Duodenal mucosa (tissue), 2 donors: ENCODE results near the gene BTAF1.
"Not testable (repeated sequence)": the region's sequence is repeated elsewhere in the genome, so short reads cannot be mapped to it uniquely, and the experiment has no call there.

ENCODE experiments used
- H3K27ac ChIP-seq: one replicate; pipeline ENCODE4 v1.7.0; 2013; ENCODE audit warnings: low read depth, low read length
- H3K27me3 ChIP-seq, 2 donors: one replicate each; pipeline ENCODE4 v1.7.0; 2013; ENCODE audit warnings: low read length in 2 of 2, control low read depth in 1 of 2; ENCODE audit not compliant: insufficient read depth in 2 of 2, control insufficient read depth in 1 of 2
- H3K36me3 ChIP-seq, 2 donors: one replicate each; pipeline ENCODE4 v1.7.0; 2013; ENCODE audit warnings: low read length in 2 of 2, control low read depth in 1 of 2; ENCODE audit not compliant: insufficient read depth in 2 of 2, control insufficient read depth in 1 of 2
- H3K4me1 ChIP-seq, 2 donors: one replicate each; pipeline ENCODE4 v1.7.0; 2013; ENCODE audit warnings: low read length in 2 of 2, control low read depth in 1 of 2; ENCODE audit not compliant: insufficient read depth in 2 of 2, control insufficient read depth in 1 of 2
- H3K4me3 ChIP-seq, 2 donors: one replicate each; pipeline ENCODE4 v1.7.0; 2013; ENCODE audit warnings: low read length in 2 of 2, low read depth in 1 of 2
- H3K9ac ChIP-seq, 2 donors: one replicate each; pipeline ENCODE4 v1.7.0; 2013; ENCODE audit warnings: low read length in 2 of 2, low read depth in 1 of 2
- H3K9me3 ChIP-seq, 2 donors: one replicate each; pipeline ENCODE4 v1.7.0; 2013; ENCODE audit warnings: low read length in 2 of 2, control low read depth in 1 of 2; ENCODE audit not compliant: control insufficient read depth in 1 of 2

BTAF1 gene

DNA sequence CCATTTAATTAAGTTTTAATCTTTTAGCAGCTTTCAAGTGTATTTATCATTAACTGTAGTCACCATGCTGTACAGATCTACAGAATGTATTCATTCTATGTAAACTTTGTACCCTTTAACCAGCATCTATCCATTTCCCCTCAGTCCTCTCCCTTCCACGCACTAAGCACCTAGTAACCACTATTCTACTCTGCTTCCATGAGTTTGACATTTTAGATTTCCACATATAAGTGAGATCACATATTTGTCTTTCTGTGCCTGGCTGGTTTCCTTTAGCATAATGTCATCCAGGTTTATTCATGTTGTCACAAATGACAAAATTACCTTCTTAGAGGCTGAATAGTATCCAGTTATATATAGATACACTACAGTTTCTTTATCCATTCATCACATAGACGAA, 79.7 kb downstream of the BTAF1 start:
- H3K4me1 ChIP-seq, result no peaks in the 10 kb centered on the region
- H3K4me3 ChIP-seq, result no peak overlapping the region
- no peak overlapping the region for H3K9ac ChIP-seq
- H3K9me3 ChIP-seq, result no peaks in the 10 kb centered on the region
- peaks cover 7 to 23% of the 10 kb centered on the region in 2 donors for H3K36me3 ChIP-seq
- no peaks in the 10 kb centered on the region for H3K27me3 ChIP-seq
- no peak overlapping the region for H3K27ac ChIP-seq

DNA sequence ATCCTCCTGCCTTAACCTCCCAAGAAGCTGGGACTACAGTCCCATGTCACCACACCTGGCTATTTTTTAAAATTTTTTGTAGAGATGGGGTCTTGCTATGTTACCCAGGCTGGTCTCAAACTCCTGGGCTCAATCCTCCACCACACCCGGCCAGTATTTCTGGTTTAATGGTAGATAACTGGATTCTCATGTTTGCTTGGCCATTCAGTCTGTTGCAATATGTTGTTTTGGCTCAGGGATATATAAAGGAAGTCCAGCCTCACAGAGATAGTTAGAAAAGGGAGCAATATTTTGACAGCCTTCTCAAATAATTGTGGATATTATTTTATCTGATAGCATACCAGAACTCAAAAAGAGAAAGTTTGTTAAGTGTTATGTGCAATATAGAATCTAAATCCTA, 82.4 kb downstream of the BTAF1 start:
- Histone ChIP-seq H3K9ac (no peak overlapping the region), H3K9me3 (no peaks in the 10 kb centered on the region), H3K36me3 (peaks cover 20 to 33% of the 10 kb centered on the region in 2 donors), H3K4me1 (no peaks in the 10 kb centered on the region), H3K4me3 (no peak overlapping the region), H3K27ac (no peak overlapping the region), H3K27me3 (no peaks in the 10 kb centered on the region)

DNA sequence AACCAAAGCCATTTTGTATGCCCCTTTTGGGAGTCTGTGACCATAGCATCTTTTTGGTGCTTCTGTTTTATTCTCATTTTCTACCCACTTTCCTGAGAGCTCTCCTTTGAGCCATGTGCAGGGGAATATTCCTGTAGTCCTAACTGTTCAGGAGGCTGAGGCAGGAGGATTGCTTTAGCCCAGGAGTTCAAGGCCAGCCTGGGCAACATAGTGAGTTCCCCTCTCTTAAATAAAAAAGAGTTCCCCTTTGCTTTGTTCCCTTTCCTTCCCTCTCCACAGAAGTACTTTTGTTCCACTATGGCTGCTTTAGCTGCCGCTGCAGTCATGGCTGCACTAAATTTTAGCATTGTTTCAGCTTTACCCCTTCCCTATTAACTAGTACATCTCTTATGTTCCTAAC, 85.9 kb downstream of the BTAF1 start:
- no peak overlapping the region for H3K4me3 ChIP-seq
- peaks cover 18 to 48% of the 10 kb centered on the region in 2 donors for H3K36me3 ChIP-seq
- no peak overlapping the region for H3K9ac ChIP-seq
- H3K9me3 ChIP-seq, result no peaks in the 10 kb centered on the region
- no peaks in the 10 kb centered on the region for H3K4me1 ChIP-seq
- H3K27ac ChIP-seq, result no peak overlapping the region
- no peaks in the 10 kb centered on the region for H3K27me3 ChIP-seq

DNA sequence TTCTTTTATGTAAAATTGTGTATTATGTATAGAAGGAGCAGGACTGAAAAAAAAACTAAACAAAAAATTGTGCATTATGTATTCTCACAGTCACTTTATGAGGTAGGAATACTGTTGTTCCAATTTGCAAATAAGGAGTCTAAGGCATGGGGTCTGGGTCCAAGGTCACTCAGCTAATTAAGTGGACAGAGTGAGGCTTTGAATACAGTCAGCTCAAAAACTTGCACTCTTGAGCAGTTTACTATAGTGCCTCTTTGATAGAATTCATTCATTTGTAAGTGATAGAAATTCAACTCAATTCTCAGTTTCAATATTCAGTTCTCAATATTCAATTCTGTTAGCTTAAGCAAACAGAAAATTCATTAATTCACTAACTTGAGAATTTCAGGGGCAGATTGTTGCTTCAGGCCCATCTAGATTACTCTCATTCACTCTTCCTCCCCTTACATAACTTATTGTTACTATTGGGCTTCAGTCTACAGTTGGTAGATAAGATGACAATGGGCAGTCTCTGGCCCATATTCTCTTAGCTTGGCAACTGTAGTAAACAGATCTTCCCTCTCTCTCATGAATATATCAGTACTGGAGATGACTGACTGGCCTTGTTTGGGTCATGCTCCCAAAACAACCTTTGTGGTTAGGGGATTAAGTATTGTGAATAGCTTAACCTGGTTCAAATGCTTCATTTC, 86.6 kb downstream of the BTAF1 start:
- no peak overlapping the region for H3K27ac ChIP-seq
- H3K9me3 ChIP-seq, result no peaks in the 10 kb centered on the region
- no peaks in the 10 kb centered on the region for H3K4me1 ChIP-seq
- H3K4me3 ChIP-seq, result no peak overlapping the region
- peaks cover 25 to 53% of the 10 kb centered on the region in 2 donors for H3K36me3 ChIP-seq
- no peak overlapping the region for H3K9ac ChIP-seq
- no peaks in the 10 kb centered on the region for H3K27me3 ChIP-seq

DNA sequence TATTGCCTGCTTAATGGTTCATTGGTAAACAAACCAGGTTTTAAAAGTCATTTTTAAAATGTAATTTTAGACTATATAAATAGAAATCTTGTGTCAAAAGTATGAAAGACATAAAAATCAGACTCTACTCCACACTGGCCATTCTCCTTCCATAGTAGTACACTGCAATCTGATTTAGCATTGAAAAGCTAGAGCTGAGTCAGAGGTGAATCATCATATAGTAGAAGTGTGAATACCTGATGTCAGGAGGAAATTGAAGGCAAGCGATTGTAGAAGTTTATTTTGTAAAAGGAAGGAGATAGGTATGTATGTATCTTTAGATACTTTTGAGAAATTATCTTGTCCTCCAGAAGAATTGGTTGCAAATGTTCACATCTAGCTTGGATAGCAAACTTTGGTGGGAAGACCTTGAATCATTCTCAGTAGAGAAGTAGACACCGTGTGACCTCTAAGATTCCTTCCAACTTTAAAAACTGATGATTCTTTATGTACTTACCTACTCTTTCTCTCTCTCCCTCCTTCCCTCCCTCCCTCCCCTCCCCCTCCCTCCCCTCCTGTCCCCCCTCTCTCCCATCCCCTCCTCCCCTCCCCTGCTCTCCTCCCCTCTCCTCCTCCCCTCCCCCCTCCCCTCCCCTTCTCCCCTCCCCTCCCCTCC, 88.1 kb downstream of the BTAF1 start:
- Histone ChIP-seq H3K9ac (no peak overlapping the region), H3K27me3 (no peaks in the 10 kb centered on the region), H3K36me3 (peaks cover 28 to 55% of the 10 kb centered on the region in 2 donors), H3K9me3 (no peaks in the 10 kb centered on the region), H3K4me1 (no peaks in the 10 kb centered on the region), H3K4me3 (no peak overlapping the region), H3K27ac (no peak overlapping the region)

DNA sequence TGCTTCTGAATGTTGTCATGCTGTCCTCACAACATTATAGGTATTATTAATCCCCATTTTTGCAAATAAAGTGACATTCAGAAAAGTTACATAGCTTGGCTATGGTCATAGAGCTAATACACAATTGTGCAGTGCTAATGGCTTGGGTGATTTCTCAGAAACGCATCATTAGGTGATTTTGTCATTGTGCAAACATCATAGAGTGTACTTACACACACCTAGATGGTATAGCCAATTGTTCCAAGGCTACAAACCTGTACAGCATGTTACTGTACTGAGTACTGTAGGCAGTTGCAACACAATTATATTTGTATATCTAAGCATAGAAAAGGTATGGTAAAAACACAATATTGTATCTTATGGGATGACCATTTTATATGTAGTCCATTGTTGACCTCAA, 91.0 kb downstream of the BTAF1 start:
- no peaks in the 10 kb centered on the region for H3K27me3 ChIP-seq
- H3K36me3 ChIP-seq, result peaks cover 15 to 66% of the 10 kb centered on the region in 2 donors
- H3K4me1 ChIP-seq, result no peaks in the 10 kb centered on the region
- no peak overlapping the region for H3K9ac ChIP-seq
- no peak overlapping the region for H3K27ac ChIP-seq
- no peaks in the 10 kb centered on the region for H3K9me3 ChIP-seq
- H3K4me3 ChIP-seq, result no peak overlapping the region

DNA sequence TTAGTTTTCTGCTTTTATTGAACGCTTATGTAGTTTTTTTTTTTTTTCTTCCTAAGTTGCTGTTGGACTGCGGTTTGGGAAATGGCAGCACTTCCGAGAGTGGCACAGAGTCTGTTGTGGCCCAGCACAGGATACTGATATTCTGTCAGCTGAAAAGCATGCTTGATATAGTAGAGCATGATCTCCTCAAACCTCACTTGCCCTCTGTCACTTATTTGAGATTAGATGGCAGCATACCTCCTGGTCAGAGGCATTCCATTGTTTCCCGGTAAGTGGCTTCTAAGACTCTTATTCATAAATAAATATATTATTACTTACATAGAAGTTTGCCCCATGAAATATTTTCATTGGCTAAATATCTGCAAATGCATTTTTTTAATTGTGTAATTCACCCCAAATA, 101.1 kb downstream of the BTAF1 start:
- H3K36me3 ChIP-seq, result peaks cover 17 to 70% of the 10 kb centered on the region in 2 donors
- H3K27ac ChIP-seq, result no peak overlapping the region
- no peaks in the 10 kb centered on the region for H3K27me3 ChIP-seq

DNA sequence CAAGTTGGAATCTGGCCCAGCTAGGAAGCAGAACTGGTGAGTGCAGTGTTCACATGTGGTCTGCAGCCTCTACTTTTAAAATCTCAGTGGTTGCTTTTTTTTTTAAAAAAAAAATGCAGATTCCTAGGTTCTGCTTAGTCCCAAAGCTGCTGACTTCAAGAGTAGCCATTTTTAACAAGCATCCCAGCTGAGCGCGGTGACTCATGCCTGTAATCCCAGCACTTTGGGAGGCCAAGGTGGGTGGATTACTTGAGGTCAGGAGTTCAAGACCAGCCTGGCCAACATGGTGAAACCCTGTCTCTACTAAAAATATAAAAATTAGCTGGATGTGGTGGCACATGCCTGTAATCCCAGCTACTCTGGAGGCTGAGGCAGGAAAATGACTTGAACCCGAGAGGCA, 101.8 kb downstream of the BTAF1 start:
- not testable (repeated sequence) for H3K9ac ChIP-seq, H3K27me3 ChIP-seq, H3K27ac ChIP-seq, H3K9me3 ChIP-seq, H3K4me3 ChIP-seq, H3K4me1 ChIP-seq
- H3K36me3 ChIP-seq, result peaks cover 16 to 73% of the 10 kb centered on the region in 2 donors

More for the DNA sequence above, 101.1 kb downstream of the BTAF1 start:
- H3K4me1 ChIP-seq, result no peaks in the 10 kb centered on the region
- H3K4me3 ChIP-seq, result no peak overlapping the region
- no peaks in the 10 kb centered on the region for H3K9me3 ChIP-seq
- no peak overlapping the region for H3K9ac ChIP-seq

DNA sequence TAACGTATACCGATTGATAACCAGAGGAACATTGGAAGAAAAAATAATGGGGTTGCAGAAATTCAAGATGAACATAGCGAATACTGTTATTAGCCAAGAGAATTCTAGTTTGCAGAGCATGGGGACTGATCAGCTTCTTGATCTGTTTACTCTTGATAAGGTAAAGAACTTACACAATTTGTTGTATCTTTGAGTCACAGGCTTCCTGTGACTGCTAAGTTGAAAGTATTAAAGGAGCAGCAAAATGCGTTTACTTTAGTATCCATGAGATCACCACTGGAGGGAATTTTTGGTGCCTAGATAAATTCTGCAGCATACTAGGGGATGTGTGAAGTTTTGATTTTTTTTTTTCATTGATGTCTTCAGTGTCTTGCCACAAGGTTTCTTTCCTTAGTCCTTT, 103.6 kb downstream of the BTAF1 start:
- H3K9me3 ChIP-seq, result no peaks in the 10 kb centered on the region
- H3K4me3 ChIP-seq, result no peak overlapping the region
- H3K4me1 ChIP-seq, result no peaks in the 10 kb centered on the region
- peaks cover 13 to 69% of the 10 kb centered on the region in 2 donors for H3K36me3 ChIP-seq
- no peaks in the 10 kb centered on the region for H3K27me3 ChIP-seq
- H3K9ac ChIP-seq, result no peak overlapping the region
- H3K27ac ChIP-seq, result no peak overlapping the region

DNA sequence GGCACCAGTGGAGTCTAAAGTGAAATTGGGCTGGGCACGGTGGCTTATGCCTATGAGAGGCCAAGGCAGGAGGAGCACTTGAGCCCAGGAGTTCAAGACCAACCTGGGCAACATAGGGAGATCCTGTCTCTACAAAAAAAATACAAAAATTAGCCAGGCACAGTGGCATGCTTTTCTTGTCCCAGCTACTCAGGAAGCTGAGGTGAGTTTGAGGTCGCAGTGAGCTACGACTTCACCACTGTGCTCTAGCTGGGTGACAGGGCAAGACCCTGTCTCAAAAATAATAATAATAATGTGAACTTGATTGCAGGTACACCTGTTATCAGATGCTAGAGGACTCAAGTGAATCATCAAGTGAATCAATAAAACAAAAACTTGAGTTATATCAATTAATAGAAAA, 108.0 kb downstream of the BTAF1 start:
- H3K4me1 ChIP-seq, result no peaks in the 10 kb centered on the region
- peaks cover 17 to 42% of the 10 kb centered on the region in 2 donors for H3K36me3 ChIP-seq

More for the DNA sequence above, 108.0 kb downstream of the BTAF1 start:
- Histone ChIP-seq H3K27ac (no peak overlapping the region), H3K9me3 (no peaks in the 10 kb centered on the region), H3K9ac (no peak overlapping the region), H3K4me3 (no peak overlapping the region), H3K27me3 (no peaks in the 10 kb centered on the region)
